Testis (tissue), 2 donors: ENCODE measurements around the gene SPATA32.

Experiments
- POLR2A ChIP-seq: fragments of 450-650 bp; IDR thresholded peaks from one replicate; pipeline ENCODE4 v1.6.1; 2017; ENCODE audit warnings: antibody characterized with exemption, mild to moderate bottlenecking, moderate library complexity
- TF ChIP-seq, protein P1 (sequence below), 3 experiments: fragments of 450-650 bp in 2 of 3; fragments of 200-600 bp in 1 of 3; sonication (generic) in 1 of 3; IDR thresholded peaks; one replicate each; pipeline ENCODE4 v1.5.1; 2016 to 2019; ENCODE audit warnings: antibody characterized with exemption in 3 of 3, mild to moderate bottlenecking in 2 of 3, moderate library complexity in 1 of 3

- TF ChIP-seq, protein P1, sequence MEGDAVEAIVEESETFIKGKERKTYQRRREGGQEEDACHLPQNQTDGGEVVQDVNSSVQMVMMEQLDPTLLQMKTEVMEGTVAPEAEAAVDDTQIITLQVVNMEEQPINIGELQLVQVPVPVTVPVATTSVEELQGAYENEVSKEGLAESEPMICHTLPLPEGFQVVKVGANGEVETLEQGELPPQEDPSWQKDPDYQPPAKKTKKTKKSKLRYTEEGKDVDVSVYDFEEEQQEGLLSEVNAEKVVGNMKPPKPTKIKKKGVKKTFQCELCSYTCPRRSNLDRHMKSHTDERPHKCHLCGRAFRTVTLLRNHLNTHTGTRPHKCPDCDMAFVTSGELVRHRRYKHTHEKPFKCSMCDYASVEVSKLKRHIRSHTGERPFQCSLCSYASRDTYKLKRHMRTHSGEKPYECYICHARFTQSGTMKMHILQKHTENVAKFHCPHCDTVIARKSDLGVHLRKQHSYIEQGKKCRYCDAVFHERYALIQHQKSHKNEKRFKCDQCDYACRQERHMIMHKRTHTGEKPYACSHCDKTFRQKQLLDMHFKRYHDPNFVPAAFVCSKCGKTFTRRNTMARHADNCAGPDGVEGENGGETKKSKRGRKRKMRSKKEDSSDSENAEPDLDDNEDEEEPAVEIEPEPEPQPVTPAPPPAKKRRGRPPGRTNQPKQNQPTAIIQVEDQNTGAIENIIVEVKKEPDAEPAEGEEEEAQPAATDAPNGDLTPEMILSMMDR (IDR thresholded peaks at IDR 0.05): no peak
- no peak for TF ChIP-seq POLR2A
Measured at GRCh38 chr17:45257115-45257514, 4.8 kb downstream of the SPATA32 start.
